Measurements from ENCODE around the gene UTP15.

Gene UTP15

DNA sequence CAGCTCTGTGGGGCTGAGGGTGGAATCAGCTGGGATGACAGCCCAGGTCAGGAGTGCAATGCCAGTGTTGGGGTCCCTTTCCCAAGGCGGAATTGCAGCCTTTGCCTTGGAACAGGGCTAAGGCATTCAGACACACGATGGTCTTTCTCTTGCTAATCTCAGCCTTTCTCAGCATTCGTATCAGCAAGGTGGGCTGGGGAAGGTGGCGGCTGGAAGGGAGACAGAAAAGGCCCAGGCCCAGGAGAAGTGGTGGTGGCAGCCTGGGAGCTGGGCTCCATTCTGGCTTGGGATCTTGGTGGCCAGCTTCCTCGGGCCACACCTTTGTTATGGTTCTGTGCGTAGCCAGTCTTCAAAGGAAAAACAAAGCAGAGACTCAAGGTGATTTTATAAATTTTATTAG lies 59.3 kb downstream of the UTP15 start:
- TF ChIP-seq SPI1 (IDR thresholded peaks at IDR 0.05; ENCODE audit: borderline replicate concordance, low read depth) = no peak
- TF ChIP-seq POLR2AphosphoS5 (IDR thresholded peaks at IDR 0.05; ENCODE audit: low read depth) = no peak
- no peak for TF ChIP-seq GABPA (IDR thresholded peaks at IDR 0.05; ENCODE audit: low read depth)
- TF ChIP-seq, protein P1, sequence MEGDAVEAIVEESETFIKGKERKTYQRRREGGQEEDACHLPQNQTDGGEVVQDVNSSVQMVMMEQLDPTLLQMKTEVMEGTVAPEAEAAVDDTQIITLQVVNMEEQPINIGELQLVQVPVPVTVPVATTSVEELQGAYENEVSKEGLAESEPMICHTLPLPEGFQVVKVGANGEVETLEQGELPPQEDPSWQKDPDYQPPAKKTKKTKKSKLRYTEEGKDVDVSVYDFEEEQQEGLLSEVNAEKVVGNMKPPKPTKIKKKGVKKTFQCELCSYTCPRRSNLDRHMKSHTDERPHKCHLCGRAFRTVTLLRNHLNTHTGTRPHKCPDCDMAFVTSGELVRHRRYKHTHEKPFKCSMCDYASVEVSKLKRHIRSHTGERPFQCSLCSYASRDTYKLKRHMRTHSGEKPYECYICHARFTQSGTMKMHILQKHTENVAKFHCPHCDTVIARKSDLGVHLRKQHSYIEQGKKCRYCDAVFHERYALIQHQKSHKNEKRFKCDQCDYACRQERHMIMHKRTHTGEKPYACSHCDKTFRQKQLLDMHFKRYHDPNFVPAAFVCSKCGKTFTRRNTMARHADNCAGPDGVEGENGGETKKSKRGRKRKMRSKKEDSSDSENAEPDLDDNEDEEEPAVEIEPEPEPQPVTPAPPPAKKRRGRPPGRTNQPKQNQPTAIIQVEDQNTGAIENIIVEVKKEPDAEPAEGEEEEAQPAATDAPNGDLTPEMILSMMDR (IDR thresholded peaks at IDR 0.05; ENCODE audit: insufficient read depth, low read length) = no peak
- TF ChIP-seq, protein P2, sequence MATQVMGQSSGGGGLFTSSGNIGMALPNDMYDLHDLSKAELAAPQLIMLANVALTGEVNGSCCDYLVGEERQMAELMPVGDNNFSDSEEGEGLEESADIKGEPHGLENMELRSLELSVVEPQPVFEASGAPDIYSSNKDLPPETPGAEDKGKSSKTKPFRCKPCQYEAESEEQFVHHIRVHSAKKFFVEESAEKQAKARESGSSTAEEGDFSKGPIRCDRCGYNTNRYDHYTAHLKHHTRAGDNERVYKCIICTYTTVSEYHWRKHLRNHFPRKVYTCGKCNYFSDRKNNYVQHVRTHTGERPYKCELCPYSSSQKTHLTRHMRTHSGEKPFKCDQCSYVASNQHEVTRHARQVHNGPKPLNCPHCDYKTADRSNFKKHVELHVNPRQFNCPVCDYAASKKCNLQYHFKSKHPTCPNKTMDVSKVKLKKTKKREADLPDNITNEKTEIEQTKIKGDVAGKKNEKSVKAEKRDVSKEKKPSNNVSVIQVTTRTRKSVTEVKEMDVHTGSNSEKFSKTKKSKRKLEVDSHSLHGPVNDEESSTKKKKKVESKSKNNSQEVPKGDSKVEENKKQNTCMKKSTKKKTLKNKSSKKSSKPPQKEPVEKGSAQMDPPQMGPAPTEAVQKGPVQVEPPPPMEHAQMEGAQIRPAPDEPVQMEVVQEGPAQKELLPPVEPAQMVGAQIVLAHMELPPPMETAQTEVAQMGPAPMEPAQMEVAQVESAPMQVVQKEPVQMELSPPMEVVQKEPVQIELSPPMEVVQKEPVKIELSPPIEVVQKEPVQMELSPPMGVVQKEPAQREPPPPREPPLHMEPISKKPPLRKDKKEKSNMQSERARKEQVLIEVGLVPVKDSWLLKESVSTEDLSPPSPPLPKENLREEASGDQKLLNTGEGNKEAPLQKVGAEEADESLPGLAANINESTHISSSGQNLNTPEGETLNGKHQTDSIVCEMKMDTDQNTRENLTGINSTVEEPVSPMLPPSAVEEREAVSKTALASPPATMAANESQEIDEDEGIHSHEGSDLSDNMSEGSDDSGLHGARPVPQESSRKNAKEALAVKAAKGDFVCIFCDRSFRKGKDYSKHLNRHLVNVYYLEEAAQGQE (IDR thresholded peaks at IDR 0.05; ENCODE audit: insufficient replicate concordance, low read depth) = no peak
- H3K27me3 ChIP-seq (ENCODE audit: insufficient read depth, poor library complexity, severe bottlenecking) = no peaks in the 10 kb centered on the region
- DNase-seq (ENCODE audit: low read depth in 1 of 2, low spot score in 1 of 2) = no peak
- no peak overlapping the region for H3K4me3 ChIP-seq (replicated peaks; ENCODE audit: insufficient read depth, low read length)
- H3K27ac ChIP-seq (replicated peaks) = no peak overlapping the region

- H3K4me3 ChIP-seq (replicated peaks; ENCODE audit: insufficient read depth, low read length) = peak overlapping the region; percentile 22
- no peak overlapping the region for H3K27ac ChIP-seq (replicated peaks)
- TF ChIP-seq GABPA (IDR thresholded peaks at IDR 0.05; ENCODE audit: low read depth) = no peak
- no peak for TF ChIP-seq SPI1 (IDR thresholded peaks at IDR 0.05; ENCODE audit: borderline replicate concordance, low read depth)
- TF ChIP-seq, protein P2 (IDR thresholded peaks at IDR 0.05; ENCODE audit: insufficient replicate concordance, low read depth) = no peak
- TF ChIP-seq POLR2AphosphoS5 (IDR thresholded peaks at IDR 0.05; ENCODE audit: low read depth) = no peak
- TF ChIP-seq, protein P1 (IDR thresholded peaks at IDR 0.05; ENCODE audit: insufficient read depth, low read length) = no peak
- no peaks in the 10 kb centered on the region for H3K27me3 ChIP-seq (ENCODE audit: insufficient read depth, poor library complexity, severe bottlenecking)
- no peak for DNase-seq (ENCODE audit: low read depth in 1 of 2, low spot score in 1 of 2)
Observed at GRCh38 chr5:73625372-73625943, 59.9 kb downstream of the UTP15 start.

GRCh38 chr5:73625944-73626811 lies 60.6 kb downstream of the UTP15 start, which contains the start of gene ARHGEF28:
ARHGEF28 (plus strand) TSS chr5:73626196; CDS start chr5:73684852, 58,656 bp downstream.
- H3K4me3 ChIP-seq (replicated peaks; ENCODE audit: insufficient read depth, low read length) = peak within 1 kb of the TSS; percentile 36
- H3K27me3 ChIP-seq (ENCODE audit: insufficient read depth, poor library complexity, severe bottlenecking) = no peaks in the 10 kb centered on the region
- no peak for DNase-seq (ENCODE audit: low read depth in 1 of 2, low spot score in 1 of 2)

More at GRCh38 chr5:73625944-73626811, 60.6 kb downstream of the UTP15 start, which contains the start of gene ARHGEF28:
- H3K27ac ChIP-seq (replicated peaks) = no peak within 1 kb of the TSS
- TF ChIP-seq, protein P1 (IDR thresholded peaks at IDR 0.05; ENCODE audit: insufficient read depth, low read length) = no peak
- TF ChIP-seq, protein P2 (IDR thresholded peaks at IDR 0.05; ENCODE audit: insufficient replicate concordance, low read depth) = no peak
- TF ChIP-seq POLR2AphosphoS5 (IDR thresholded peaks at IDR 0.05; ENCODE audit: low read depth) (no peak), GABPA (IDR thresholded peaks at IDR 0.05; ENCODE audit: low read depth) (no peak), SPI1 (IDR thresholded peaks at IDR 0.05; ENCODE audit: borderline replicate concordance, low read depth) (no peak)

All from HL-60 (cell line).